GM23338 (cell line): ENCODE data around the gene MCAM. TPM values are rescaled to one million over a fixed set of nuclear protein-coding genes. Genes with fewer than 3 reads are reported as not detected.

ENCODE experiments used
- ATAC-seq: fragments of 200-7000 bp; cut with Tn5 transposase; 3 replicates; pipeline ENCODE4 v1.9.1; 2020
- DNase-seq: peaks from one replicate; pipeline ENCODE4 v3.0.0-alpha.2; 2015; ENCODE audit warnings: low spot score
- H2AFZ ChIP-seq: fragments of 200-600 bp; sonication (generic); 2 replicates; pipeline ENCODE4 v1.8.0; 2016; ENCODE audit warnings: antibody characterized with exemption, mild to moderate bottlenecking, moderate library complexity
- H3F3A ChIP-seq: fragments of 200-600 bp; sonication (generic); replicated peaks from 2 replicates; pipeline ENCODE4 v1.8.0; 2017; ENCODE audit warnings: antibody characterized with exemption, mixed run types, low read depth
- H3K27ac ChIP-seq: fragments of 200-600 bp; sonication (generic); 2 replicates; pipeline ENCODE4 v1.6.1; 2016; ENCODE audit warnings: low read depth
- H3K27me3 ChIP-seq: fragments of 200-600 bp; sonication (generic); 2 replicates; pipeline ENCODE4 v1.8.0; 2016; ENCODE audit warnings: mild to moderate bottlenecking, mixed run types, moderate library complexity; ENCODE audit not compliant: insufficient read depth
- H3K36me3 ChIP-seq: fragments of 200-600 bp; sonication (generic); 2 replicates; pipeline ENCODE4 v1.8.0; 2016; ENCODE audit warnings: mild to moderate bottlenecking; ENCODE audit not compliant: insufficient read depth
- H3K4me1 ChIP-seq: fragments of 200-600 bp; sonication (generic); 2 replicates; pipeline ENCODE4 v1.8.0; 2016; ENCODE audit warnings: mild to moderate bottlenecking, moderate library complexity; ENCODE audit not compliant: insufficient read depth
- H3K4me2 ChIP-seq: fragments of 200-600 bp; sonication (generic); 2 replicates; pipeline ENCODE4 v1.7.1; 2017; ENCODE audit warnings: mixed run types
- H3K4me3 ChIP-seq: fragments of 200-600 bp; sonication (generic); 2 replicates; pipeline ENCODE4 v1.6.1; 2016; ENCODE audit warnings: mixed run types
- H3K79me2 ChIP-seq: fragments of 200-600 bp; sonication (generic); replicated peaks from 2 replicates; pipeline ENCODE4 v1.8.0; 2017; ENCODE audit warnings: mild to moderate bottlenecking; ENCODE audit not compliant: insufficient read depth
- H3K9me2 ChIP-seq: fragments of 200-600 bp; sonication (generic); 2 replicates; pipeline ENCODE4 v1.8.0; 2017; ENCODE audit not compliant: insufficient read depth
- H4K20me1 ChIP-seq: fragments of 200-600 bp; sonication (generic); replicated peaks from 2 replicates; pipeline ENCODE4 v1.8.0; 2017; ENCODE audit warnings: mild to moderate bottlenecking; ENCODE audit not compliant: insufficient read depth
- H3K27ac Mint-ChIP-seq: 2 replicates; pipeline ENCODE4 v1.8.0; 2020; ENCODE audit warnings: inconsistent platforms, mild to moderate bottlenecking, moderate library complexity, mixed read lengths
- H3K27me3 Mint-ChIP-seq: 3 replicates; pipeline ENCODE4 v1.8.0; 2022; ENCODE audit warnings: low read depth, mild to moderate bottlenecking, moderate library complexity, mixed read lengths, inconsistent platforms; ENCODE audit not compliant: insufficient read depth, poor library complexity
- H3K36me3 Mint-ChIP-seq: 3 replicates; pipeline ENCODE4 v1.8.0; 2021; ENCODE audit warnings: low read depth, mild to moderate bottlenecking, inconsistent platforms, moderate library complexity, mixed read lengths
- H3K4me1 Mint-ChIP-seq: 3 replicates; pipeline ENCODE4 v1.8.0; 2020; ENCODE audit warnings: mild to moderate bottlenecking, inconsistent platforms, mixed read lengths
- H3K4me3 Mint-ChIP-seq: 3 replicates; pipeline ENCODE4 v1.8.0; 2021; ENCODE audit warnings: moderate library complexity, mild to moderate bottlenecking, inconsistent platforms, mixed read lengths
- H3K9me3 Mint-ChIP-seq: 3 replicates; pipeline ENCODE4 v1.8.0; 2020; ENCODE audit warnings: moderate library complexity, mild to moderate bottlenecking, inconsistent platforms, mixed read lengths
- CREB1 ChIP-seq: fragments of 250-450 bp; sonication (Bioruptor Pico); IDR thresholded peaks from 2 replicates; pipeline ENCODE4 v1.5.0; 2020; ENCODE audit warnings: low read depth, mild to moderate bottlenecking, moderate library complexity
- EZH2 ChIP-seq: fragments of 200-600 bp; sonication (generic); IDR thresholded peaks from one replicate; pipeline ENCODE4 v1.8.0; 2017; ENCODE audit warnings: antibody characterized with exemption, mild to moderate bottlenecking, low read depth; ENCODE audit not compliant: unreplicated experiment
- NANOG ChIP-seq: IDR thresholded peaks from 2 replicates; pipeline ENCODE4 v1.6.1; 2016; ENCODE audit warnings: antibody characterized with exemption, borderline replicate concordance
- POLR2AphosphoS5 ChIP-seq: IDR thresholded peaks from 2 replicates; pipeline ENCODE4 v1.6.1; 2016; ENCODE audit warnings: antibody characterized with exemption, low read depth
- REST ChIP-seq: IDR thresholded peaks from one replicate; pipeline ENCODE4 v1.6.1; 2018; ENCODE audit warnings: antibody characterized with exemption; ENCODE audit not compliant: unreplicated experiment
- STAT1 ChIP-seq: IDR thresholded peaks from one replicate; pipeline ENCODE4 v1.6.1; 2016; ENCODE audit warnings: antibody characterized with exemption; ENCODE audit not compliant: unreplicated experiment
- ZNF114 ChIP-seq: fragments of 250-450 bp; sonication (Bioruptor Pico); IDR thresholded peaks from 2 replicates; pipeline ENCODE4 v1.5.0; 2020; ENCODE audit warnings: mild to moderate bottlenecking, moderate library complexity
- ZNF331 ChIP-seq: fragments of 250-450 bp; sonication (Bioruptor Pico); IDR thresholded peaks from 2 replicates; pipeline ENCODE4 v1.5.0; 2020; ENCODE audit warnings: low read depth, mild to moderate bottlenecking, moderate library complexity
- polyA plus RNA-seq: library from polyadenylated mRNA; unstranded; fragments of >200 nt; fragmentation: Nextera tagmentation; extraction: Ambion mirVana; gene quantifications from 2 replicates; pipeline ENCODE4 v1.2.1, GENCODE V29; 2016
- total RNA-seq: library from RNA; depleted of rRNA; stranded (reverse); fragments of >200 nt; shearing (Covaris generic); gene quantifications from 2 replicates; pipeline ENCODE4 v1.2.3, GENCODE V29; 2014
- TF ChIP-seq, protein P1 (sequence below): fragments of 250-450 bp; sonication (Bioruptor Pico); IDR thresholded peaks from 2 replicates; pipeline ENCODE4 v1.5.0; 2020; ENCODE audit warnings: mild to moderate bottlenecking, moderate library complexity
- TF ChIP-seq, protein P2 (sequence below): IDR thresholded peaks from 2 replicates; pipeline ENCODE4 v1.6.1; 2016; ENCODE audit warnings: antibody characterized with exemption

Gene MCAM
- total and polyA plus RNA-seq, 2 experiments from 2014 or later: 8.9 to 79.5 TPM

- peaks cover 9% of the 10 kb centered on the region for H3K27me3 Mint-ChIP-seq
- TF ChIP-seq REST: no peak
- TF ChIP-seq STAT1: no peak
- no peaks in the 10 kb centered on the region; the same call in 2 of the 3 replicates for H3K9me3 Mint-ChIP-seq
- H3K4me1 ChIP-seq: peaks cover 12% of the 10 kb centered on the region; the same call in 1 of the 2 replicates
- no peaks in the 10 kb centered on the region for H3K27me3 ChIP-seq
- no peaks in the 10 kb centered on the region for H3K79me2 ChIP-seq
- H3K27ac ChIP-seq: peak overlapping the region; percentile 52
- H3F3A ChIP-seq: 0 out of 2 replicates have a peak, but pooled peaks cover 4% of the 10 kb centered on the region
- no peak overlapping the region for H3K4me2 ChIP-seq
- H3K9me2 ChIP-seq: no peaks in the 10 kb centered on the region
- no peak overlapping the region for H3K4me3 ChIP-seq
- H3K4me3 Mint-ChIP-seq: no peak overlapping the region; the same call in 2 of the 3 replicates
- peaks cover 19% of the 10 kb centered on the region for H4K20me1 ChIP-seq
- H3K36me3 ChIP-seq: peaks cover 31% of the 10 kb centered on the region
- no peak overlapping the region for H3K27ac Mint-ChIP-seq
- H3K36me3 Mint-ChIP-seq: peaks cover 51% of the 10 kb centered on the region
- peaks cover 17% of the 10 kb centered on the region for H3K4me1 Mint-ChIP-seq
- H2AFZ ChIP-seq: no peak overlapping the region
- DNase-seq: no peak
- ATAC-seq: no peak
Measured at GRCh38 chr11:119305556-119306372, 11.2 kb downstream of the MCAM start.

DNA sequence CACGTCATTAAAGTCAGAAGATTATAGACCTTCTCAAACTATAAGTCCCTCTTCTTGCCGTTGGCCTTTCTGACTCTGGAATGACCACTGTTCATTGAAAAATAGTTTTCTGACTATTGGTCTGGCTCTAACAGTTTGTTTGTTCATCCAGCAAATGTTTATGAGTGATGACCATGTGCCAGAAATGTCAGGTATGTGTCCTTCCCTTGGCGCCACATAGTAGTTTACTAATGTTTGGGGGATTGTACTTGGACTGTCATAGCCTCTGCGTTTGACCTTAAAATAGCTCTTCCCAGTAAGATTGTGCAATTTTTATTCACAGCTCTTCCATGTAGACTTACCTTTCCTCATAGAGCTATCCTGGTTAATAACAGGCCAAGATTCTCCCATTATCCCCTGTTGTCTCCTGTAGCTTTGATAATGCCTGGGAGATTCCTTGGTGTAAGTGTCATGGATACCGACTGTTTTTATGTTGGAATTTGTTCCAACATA, 13.7 kb downstream of the MCAM start:
- H3K36me3 ChIP-seq: peaks cover 50% of the 10 kb centered on the region
- H3K4me3 ChIP-seq: no peak overlapping the region
- H3K27ac ChIP-seq: no peak overlapping the region
- H3K79me2 ChIP-seq: no peaks in the 10 kb centered on the region
- no peak for DNase-seq
- H3K4me1 ChIP-seq: peaks cover 12% of the 10 kb centered on the region; the same call in 1 of the 2 replicates
- H3K36me3 Mint-ChIP-seq: peaks cover 61% of the 10 kb centered on the region
- no peak overlapping the region for H3K4me3 Mint-ChIP-seq
- no peaks in the 10 kb centered on the region for H3K27me3 ChIP-seq
- no peak overlapping the region for H3K27ac Mint-ChIP-seq
- H3K9me2 ChIP-seq: no peaks in the 10 kb centered on the region
- ATAC-seq: no peak
- no peaks in the 10 kb centered on the region; the same call in 2 of the 3 replicates for H3K9me3 Mint-ChIP-seq
- peaks cover 17% of the 10 kb centered on the region for H3K4me1 Mint-ChIP-seq
- H3F3A ChIP-seq: peaks cover 4% of the 10 kb centered on the region; the same call in 1 of the 2 replicates
- H4K20me1 ChIP-seq: peaks cover 19% of the 10 kb centered on the region
- H3K27me3 Mint-ChIP-seq: no peaks in the 10 kb centered on the region
- H2AFZ ChIP-seq: no peak overlapping the region
- H3K4me2 ChIP-seq: no peak overlapping the region
- no peak for TF ChIP-seq ZNF331 (CRISPR knock-in tag)
- TF ChIP-seq, protein P1, sequence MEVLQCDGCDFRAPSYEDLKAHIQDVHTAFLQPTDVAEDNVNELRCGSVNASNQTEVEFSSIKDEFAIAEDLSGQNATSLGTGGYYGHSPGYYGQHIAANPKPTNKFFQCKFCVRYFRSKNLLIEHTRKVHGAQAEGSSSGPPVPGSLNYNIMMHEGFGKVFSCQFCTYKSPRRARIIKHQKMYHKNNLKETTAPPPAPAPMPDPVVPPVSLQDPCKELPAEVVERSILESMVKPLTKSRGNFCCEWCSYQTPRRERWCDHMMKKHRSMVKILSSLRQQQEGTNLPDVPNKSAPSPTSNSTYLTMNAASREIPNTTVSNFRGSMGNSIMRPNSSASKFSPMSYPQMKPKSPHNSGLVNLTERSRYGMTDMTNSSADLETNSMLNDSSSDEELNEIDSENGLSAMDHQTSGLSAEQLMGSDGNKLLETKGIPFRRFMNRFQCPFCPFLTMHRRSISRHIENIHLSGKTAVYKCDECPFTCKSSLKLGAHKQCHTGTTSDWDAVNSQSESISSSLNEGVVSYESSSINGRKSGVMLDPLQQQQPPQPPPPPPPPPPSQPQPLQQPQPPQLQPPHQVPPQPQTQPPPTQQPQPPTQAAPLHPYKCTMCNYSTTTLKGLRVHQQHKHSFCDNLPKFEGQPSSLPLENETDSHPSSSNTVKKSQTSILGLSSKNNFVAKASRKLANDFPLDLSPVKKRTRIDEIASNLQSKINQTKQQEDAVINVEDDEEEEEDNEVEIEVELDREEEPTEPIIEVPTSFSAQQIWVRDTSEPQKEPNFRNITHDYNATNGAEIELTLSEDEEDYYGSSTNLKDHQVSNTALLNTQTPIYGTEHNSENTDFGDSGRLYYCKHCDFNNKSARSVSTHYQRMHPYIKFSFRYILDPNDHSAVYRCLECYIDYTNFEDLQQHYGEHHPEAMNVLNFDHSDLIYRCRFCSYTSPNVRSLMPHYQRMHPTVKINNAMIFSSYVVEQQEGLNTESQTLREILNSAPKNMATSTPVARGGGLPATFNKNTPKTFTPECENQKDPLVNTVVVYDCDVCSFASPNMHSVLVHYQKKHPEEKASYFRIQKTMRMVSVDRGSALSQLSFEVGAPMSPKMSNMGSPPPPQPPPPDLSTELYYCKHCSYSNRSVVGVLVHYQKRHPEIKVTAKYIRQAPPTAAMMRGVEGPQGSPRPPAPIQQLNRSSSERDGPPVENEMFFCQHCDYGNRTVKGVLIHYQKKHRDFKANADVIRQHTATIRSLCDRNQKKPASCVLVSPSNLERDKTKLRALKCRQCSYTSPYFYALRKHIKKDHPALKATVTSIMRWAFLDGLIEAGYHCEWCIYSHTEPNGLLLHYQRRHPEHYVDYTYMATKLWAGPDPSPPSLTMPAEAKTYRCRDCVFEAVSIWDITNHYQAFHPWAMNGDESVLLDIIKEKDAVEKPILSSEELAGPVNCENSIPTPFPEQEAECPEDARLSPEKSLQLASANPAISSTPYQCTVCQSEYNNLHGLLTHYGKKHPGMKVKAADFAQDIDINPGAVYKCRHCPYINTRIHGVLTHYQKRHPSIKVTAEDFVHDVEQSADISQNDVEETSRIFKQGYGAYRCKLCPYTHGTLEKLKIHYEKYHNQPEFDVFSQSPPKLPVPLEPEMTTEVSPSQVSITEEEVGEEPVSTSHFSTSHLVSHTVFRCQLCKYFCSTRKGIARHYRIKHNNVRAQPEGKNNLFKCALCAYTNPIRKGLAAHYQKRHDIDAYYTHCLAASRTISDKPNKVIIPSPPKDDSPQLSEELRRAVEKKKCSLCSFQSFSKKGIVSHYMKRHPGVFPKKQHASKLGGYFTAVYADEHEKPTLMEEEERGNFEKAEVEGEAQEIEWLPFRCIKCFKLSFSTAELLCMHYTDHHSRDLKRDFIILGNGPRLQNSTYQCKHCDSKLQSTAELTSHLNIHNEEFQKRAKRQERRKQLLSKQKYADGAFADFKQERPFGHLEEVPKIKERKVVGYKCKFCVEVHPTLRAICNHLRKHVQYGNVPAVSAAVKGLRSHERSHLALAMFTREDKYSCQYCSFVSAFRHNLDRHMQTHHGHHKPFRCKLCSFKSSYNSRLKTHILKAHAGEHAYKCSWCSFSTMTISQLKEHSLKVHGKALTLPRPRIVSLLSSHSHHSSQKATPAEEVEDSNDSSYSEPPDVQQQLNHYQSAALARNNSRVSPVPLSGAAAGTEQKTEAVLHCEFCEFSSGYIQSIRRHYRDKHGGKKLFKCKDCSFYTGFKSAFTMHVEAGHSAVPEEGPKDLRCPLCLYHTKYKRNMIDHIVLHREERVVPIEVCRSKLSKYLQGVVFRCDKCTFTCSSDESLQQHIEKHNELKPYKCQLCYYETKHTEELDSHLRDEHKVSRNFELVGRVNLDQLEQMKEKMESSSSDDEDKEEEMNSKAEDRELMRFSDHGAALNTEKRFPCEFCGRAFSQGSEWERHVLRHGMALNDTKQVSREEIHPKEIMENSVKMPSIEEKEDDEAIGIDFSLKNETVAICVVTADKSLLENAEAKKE (CRISPR knock-in tag): no peak
- no peak for TF ChIP-seq EZH2
- no peak for TF ChIP-seq POLR2AphosphoS5
- TF ChIP-seq CREB1 (CRISPR knock-in tag): no peak
- TF ChIP-seq ZNF114 (CRISPR knock-in tag): no peak
- no peak for TF ChIP-seq NANOG
- no peak for TF ChIP-seq STAT1
- TF ChIP-seq, protein P2, sequence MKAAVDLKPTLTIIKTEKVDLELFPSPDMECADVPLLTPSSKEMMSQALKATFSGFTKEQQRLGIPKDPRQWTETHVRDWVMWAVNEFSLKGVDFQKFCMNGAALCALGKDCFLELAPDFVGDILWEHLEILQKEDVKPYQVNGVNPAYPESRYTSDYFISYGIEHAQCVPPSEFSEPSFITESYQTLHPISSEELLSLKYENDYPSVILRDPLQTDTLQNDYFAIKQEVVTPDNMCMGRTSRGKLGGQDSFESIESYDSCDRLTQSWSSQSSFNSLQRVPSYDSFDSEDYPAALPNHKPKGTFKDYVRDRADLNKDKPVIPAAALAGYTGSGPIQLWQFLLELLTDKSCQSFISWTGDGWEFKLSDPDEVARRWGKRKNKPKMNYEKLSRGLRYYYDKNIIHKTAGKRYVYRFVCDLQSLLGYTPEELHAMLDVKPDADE: no peak
